Hematopoietic multipotent progenitor cell treated with erythropoietin and hydrocortisone succinate and interleukin-3 and kit ligand, for 4 days (in vitro differentiated cells): ENCODE results near the gene PCBP3.

Experiments
- DNase-seq: peaks from one replicate; pipeline ENCODE4 v3.0.0-alpha.2; 2015

The PCBP3 gene

GRCh38 chr21:45735259-45736000 lies 91.9 kb downstream of the PCBP3 start:
- no peak for DNase-seq

- no peak for DNase-seq
Measured at GRCh38 chr21:45736042-45736689, 92.6 kb downstream of the PCBP3 start.

- no peak for DNase-seq
Measured at GRCh38 chr21:45736690-45737484, 93.4 kb downstream of the PCBP3 start.

- DNase-seq: no peak
Measured at GRCh38 chr21:45737485-45738166, 94.1 kb downstream of the PCBP3 start.

GRCh38 chr21:45739218-45740087 lies 95.9 kb downstream of the PCBP3 start:
- DNase-seq: peak; percentile 14

GRCh38 chr21:45740088-45740440 lies 96.5 kb downstream of the PCBP3 start:
- DNase-seq: no peak

GRCh38 chr21:45740491-45741357 lies 97.2 kb downstream of the PCBP3 start:
- no peak for DNase-seq

GRCh38 chr21:45741691-45742090 lies 98.2 kb downstream of the PCBP3 start:
- no peak for DNase-seq

GRCh38 chr21:45742247-45742646 lies 98.7 kb downstream of the PCBP3 start:
- no peak for DNase-seq

GRCh38 chr21:45745256-45745655 lies 101.7 kb downstream of the PCBP3 start:
- DNase-seq: no peak

GRCh38 chr21:45747233-45747766 lies 103.8 kb downstream of the PCBP3 start:
- DNase-seq: no peak

- no peak for DNase-seq
Measured at GRCh38 chr21:45747802-45748445, 104.4 kb downstream of the PCBP3 start.

GRCh38 chr21:45748593-45748992 lies 105.1 kb downstream of the PCBP3 start:
- no peak for DNase-seq

GRCh38 chr21:45749974-45750373 lies 106.4 kb downstream of the PCBP3 start:
- DNase-seq: no peak

GRCh38 chr21:45750936-45751335 lies 107.4 kb downstream of the PCBP3 start:
- no peak for DNase-seq

GRCh38 chr21:45753445-45753844 lies 109.9 kb downstream of the PCBP3 start:
- no peak for DNase-seq

GRCh38 chr21:45756029-45756428 lies 112.5 kb downstream of the PCBP3 start:
- no peak for DNase-seq

GRCh38 chr21:45756669-45757068 lies 113.1 kb downstream of the PCBP3 start:
- no peak for DNase-seq

- no peak for DNase-seq
Measured at GRCh38 chr21:45761704-45762103, 118.2 kb downstream of the PCBP3 start.

- DNase-seq: no peak
Measured at GRCh38 chr21:45763074-45763473, 119.5 kb downstream of the PCBP3 start.
